OCI-LY3 (cell line): Measurements from ENCODE around the gene CDAN1.

Experiments
- H2AFZ ChIP-seq: fragments of 200-600, 300-600 bp; shearing (Covaris generic); 2 replicates; pipeline ENCODE4 v1.6.0; 2014; ENCODE audit warnings: antibody characterized with exemption, low read depth, low read length
- H3K27ac ChIP-seq: fragments of 200-600, 300-600 bp; sonication (generic); 2 replicates; pipeline ENCODE4 v1.5.1; 2014; ENCODE audit warnings: mild to moderate bottlenecking, low read length, moderate library complexity, mixed read lengths
- H3K27me3 ChIP-seq: fragments of 200-600, 300-600 bp; sonication (generic); 2 replicates; pipeline ENCODE4 v1.6.1; 2014; ENCODE audit warnings: low read depth, low read length, mixed read lengths
- H3K36me3 ChIP-seq: fragments of 200-600, 300-600 bp; sonication (generic); replicated peaks from 2 replicates; pipeline ENCODE3; 2014; ENCODE audit warnings: low read depth, low read length, mixed read lengths
- H3K4me1 ChIP-seq: fragments of 300-600, 200-600 bp; sonication (generic); 2 replicates; pipeline ENCODE4 v1.6.1; 2014; ENCODE audit warnings: low read length, mixed read lengths
- H3K4me2 ChIP-seq: fragments of 200-600, 300-600 bp; sonication (generic); 2 replicates; pipeline ENCODE4 v1.6.1; 2014; ENCODE audit warnings: low read length, mixed read lengths
- H3K4me3 ChIP-seq: fragments of 300-600, 200-600 bp; sonication (generic); 2 replicates; pipeline ENCODE4 v1.5.1; 2014; ENCODE audit warnings: antibody characterized with exemption, mild to moderate bottlenecking, low read length, moderate library complexity
- H3K79me2 ChIP-seq: fragments of 300-600, 200-600 bp; shearing (Covaris generic); 2 replicates; pipeline ENCODE4 v1.6.1; 2014; ENCODE audit warnings: mild to moderate bottlenecking, low read length, mixed read lengths
- H3K9ac ChIP-seq: fragments of 300-600, 200-600 bp; shearing (Covaris generic); 2 replicates; pipeline ENCODE4 v1.6.0; 2014; ENCODE audit warnings: mild to moderate bottlenecking, low read length, moderate library complexity
- H3K9me3 ChIP-seq: fragments of 200-600, 300-600 bp; shearing (Covaris generic); 2 replicates; pipeline ENCODE4 v1.6.1; 2014; ENCODE audit warnings: low read length, mixed read lengths; ENCODE audit not compliant: insufficient read depth
- H4K20me1 ChIP-seq: fragments of 200-600, 300-600 bp; sonication (generic); 2 replicates; pipeline ENCODE4 v1.6.1; 2016; ENCODE audit warnings: low read length, mixed read lengths; ENCODE audit not compliant: insufficient read depth
- CTCF ChIP-seq: fragments of 200-600, 300-600 bp; sonication (generic); IDR thresholded peaks from 2 replicates; pipeline ENCODE4 v1.5.1; 2014; ENCODE audit warnings: antibody characterized with exemption, low read length, low read depth
- EZH2phosphoT487 ChIP-seq: fragments of 200-600 bp; shearing (Covaris generic); IDR thresholded peaks from 2 replicates; pipeline ENCODE4 v1.6.1; 2018; ENCODE audit warnings: antibody characterized with exemption, mixed run types, low read depth

CDAN1 gene

GRCh38 chr15:42760759-42761158 is 23.8 kb upstream of the CDAN1 start:
- Histone ChIP-seq H3K9ac (no peak overlapping the region), H3K4me2 (no peak overlapping the region), H3K79me2 (no peaks in the 10 kb centered on the region), H3K9me3 (peaks cover 2% of the 10 kb centered on the region), H3K27me3 (no peaks in the 10 kb centered on the region), H4K20me1 (no peaks in the 10 kb centered on the region), H3K4me1 (no peaks in the 10 kb centered on the region), H3K27ac (no peak overlapping the region), H2AFZ (no peak overlapping the region), H3K36me3 (no peaks in the 10 kb centered on the region), H3K4me3 (no peak overlapping the region)
- no peak for TF ChIP-seq EZH2phosphoT487
- TF ChIP-seq CTCF: no peak

GRCh38 chr15:42759093-42759492 is 22.2 kb upstream of the CDAN1 start:
- no peak overlapping the region for H2AFZ ChIP-seq
- H3K79me2 ChIP-seq: no peaks in the 10 kb centered on the region
- no peak for TF ChIP-seq EZH2phosphoT487
- no peak for TF ChIP-seq CTCF
- H3K27me3 ChIP-seq: no peaks in the 10 kb centered on the region
- no peak overlapping the region for H3K9ac ChIP-seq
- no peak overlapping the region for H3K27ac ChIP-seq
- H3K9me3 ChIP-seq: peaks cover 2% of the 10 kb centered on the region
- no peaks in the 10 kb centered on the region for H3K36me3 ChIP-seq
- H3K4me3 ChIP-seq: no peak overlapping the region
- H3K4me1 ChIP-seq: no peaks in the 10 kb centered on the region
- H3K4me2 ChIP-seq: no peak overlapping the region
- H4K20me1 ChIP-seq: no peaks in the 10 kb centered on the region

GRCh38 chr15:42750306-42750705 is 13.4 kb upstream of the CDAN1 start:
- Histone ChIP-seq H3K9me3 (no peaks in the 10 kb centered on the region), H3K9ac (no peak overlapping the region), H3K27me3 (no peaks in the 10 kb centered on the region), H3K36me3 (peaks cover 10% of the 10 kb centered on the region), H3K4me1 (no peaks in the 10 kb centered on the region), H3K27ac (no peak overlapping the region), H3K79me2 (no peaks in the 10 kb centered on the region), H3K4me3 (no peak overlapping the region), H3K4me2 (no peak overlapping the region), H4K20me1 (no peaks in the 10 kb centered on the region), H2AFZ (no peak overlapping the region)
- TF ChIP-seq CTCF: no peak
- no peak for TF ChIP-seq EZH2phosphoT487

- TF ChIP-seq CTCF (no peak), EZH2phosphoT487 (no peak)
- no peak overlapping the region for H3K27ac ChIP-seq
- H3K27me3 ChIP-seq: no peaks in the 10 kb centered on the region
- H4K20me1 ChIP-seq: no peaks in the 10 kb centered on the region
- no peaks in the 10 kb centered on the region for H3K9me3 ChIP-seq
- H3K4me3 ChIP-seq: no peak overlapping the region
- H3K4me1 ChIP-seq: no peaks in the 10 kb centered on the region
- peaks cover 10% of the 10 kb centered on the region for H3K36me3 ChIP-seq
- no peak overlapping the region for H2AFZ ChIP-seq
- no peak overlapping the region for H3K9ac ChIP-seq
- no peak overlapping the region for H3K4me2 ChIP-seq
- no peaks in the 10 kb centered on the region for H3K79me2 ChIP-seq
Measured at GRCh38 chr15:42749266-42749665, 12.3 kb upstream of the CDAN1 start.
